VCaP (cell line): ENCODE data around the gene TMEM242.
A peak's percentile ranks its signal among the peaks of the same experiment; 100 is the strongest.

ENCODE experiments used
- H3K27ac ChIP-seq: fragments of 450-650 bp; 2 replicates; pipeline ENCODE4 v1.5.1; 2017
- TF ChIP-seq, protein P1 (sequence below): fragments of 450-650 bp; conservative IDR thresholded peaks from 2 replicates; pipeline ENCODE4 v1.5.1; 2017; ENCODE audit warnings: mild to moderate bottlenecking, moderate library complexity

Gene TMEM242

GRCh38 chr6:157240059-157240959 lies 83.0 kb downstream of the TMEM242 start:
- TF ChIP-seq, protein P1, sequence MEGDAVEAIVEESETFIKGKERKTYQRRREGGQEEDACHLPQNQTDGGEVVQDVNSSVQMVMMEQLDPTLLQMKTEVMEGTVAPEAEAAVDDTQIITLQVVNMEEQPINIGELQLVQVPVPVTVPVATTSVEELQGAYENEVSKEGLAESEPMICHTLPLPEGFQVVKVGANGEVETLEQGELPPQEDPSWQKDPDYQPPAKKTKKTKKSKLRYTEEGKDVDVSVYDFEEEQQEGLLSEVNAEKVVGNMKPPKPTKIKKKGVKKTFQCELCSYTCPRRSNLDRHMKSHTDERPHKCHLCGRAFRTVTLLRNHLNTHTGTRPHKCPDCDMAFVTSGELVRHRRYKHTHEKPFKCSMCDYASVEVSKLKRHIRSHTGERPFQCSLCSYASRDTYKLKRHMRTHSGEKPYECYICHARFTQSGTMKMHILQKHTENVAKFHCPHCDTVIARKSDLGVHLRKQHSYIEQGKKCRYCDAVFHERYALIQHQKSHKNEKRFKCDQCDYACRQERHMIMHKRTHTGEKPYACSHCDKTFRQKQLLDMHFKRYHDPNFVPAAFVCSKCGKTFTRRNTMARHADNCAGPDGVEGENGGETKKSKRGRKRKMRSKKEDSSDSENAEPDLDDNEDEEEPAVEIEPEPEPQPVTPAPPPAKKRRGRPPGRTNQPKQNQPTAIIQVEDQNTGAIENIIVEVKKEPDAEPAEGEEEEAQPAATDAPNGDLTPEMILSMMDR: no peak
- peak overlapping the region; percentile 90 for H3K27ac ChIP-seq

GRCh38 chr6:157239671-157240058 lies 83.7 kb downstream of the TMEM242 start:
- H3K27ac ChIP-seq: peak overlapping the region; percentile 90
- TF ChIP-seq, protein P1: no peak
